H1 (cell line): ENCODE measurements around the gene TCEA3. TPM values are rescaled to one million over a fixed set of nuclear protein-coding genes. Genes with fewer than 3 reads are reported as not detected.

Source experiments
- CTCF ChIA-PET: fragments of 300-600 bp; sonication (Branson Sonifier 250); formaldehyde crosslinking; loops from one replicate; lab custom pipeline; 2021; ENCODE audit not compliant: partially characterized antibody; lab: Charles Lee
- POLR2A ChIA-PET: fragments of 300-600 bp; sonication (Branson Sonifier 250); formaldehyde crosslinking; loops from one replicate; lab custom pipeline; 2021; ENCODE audit warnings: inconsistent platforms; ENCODE audit not compliant: partially characterized antibody; lab: Charles Lee
- DNase-seq, 2 experiments: peaks; one replicate each; pipeline versions ENCODE4 v3.0.0 to v3.0.0-alpha.2; 2010 to 2022; ENCODE audit warnings: low spot score in 2 of 2, low read depth in 1 of 2, mixed read lengths in 1 of 2
- FAIRE-seq: peaks from 2 replicates; lab custom pipeline; 2011; peaks lifted over from hg19 to GRCh38; lab: Jason Lieb, UNC
- H2AFZ ChIP-seq: 2 replicates; pipeline ENCODE4 v1.8.1; 2012; ENCODE audit warnings: low read length, inconsistent platforms
- H2AK5ac ChIP-seq: 2 replicates; pipeline ENCODE4 v1.6.1; 2013; ENCODE audit warnings: low read depth, low read length
- H2BK120ac ChIP-seq: replicated peaks from 2 replicates; pipeline ENCODE3; 2013; ENCODE audit warnings: low read depth, low read length, inconsistent platforms
- H2BK12ac ChIP-seq: 2 replicates; pipeline ENCODE4 v1.6.1; 2013; ENCODE audit warnings: low read depth, low read length
- H2BK15ac ChIP-seq: 2 replicates; pipeline ENCODE4 v1.6.1; 2013; ENCODE audit warnings: low read length
- H2BK20ac ChIP-seq: 2 replicates; pipeline ENCODE4 v1.6.1; 2013; ENCODE audit warnings: low read length
- H2BK5ac ChIP-seq: 2 replicates; pipeline ENCODE4 v1.6.1; 2013; ENCODE audit warnings: low read depth, low read length
- H3K14ac ChIP-seq: 2 replicates; pipeline ENCODE4 v1.6.1; 2013; ENCODE audit warnings: inconsistent platforms; ENCODE audit not compliant: insufficient read length
- H3K18ac ChIP-seq: 2 replicates; pipeline ENCODE4 v1.6.1; 2013; ENCODE audit warnings: low read length; ENCODE audit errors: extremely low read depth
- H3K23ac ChIP-seq: 2 replicates; pipeline ENCODE4 v1.6.1; 2013; ENCODE audit warnings: inconsistent platforms; ENCODE audit not compliant: insufficient read length
- H3K23me2 ChIP-seq: 2 replicates; pipeline ENCODE4 v1.6.1; 2013; ENCODE audit warnings: low read depth, low read length
- H3K27ac ChIP-seq: 2 replicates; pipeline ENCODE4 v1.6.1; 2011; ENCODE audit warnings: low read depth, low read length, inconsistent platforms
- H3K27me3 ChIP-seq, 4 experiments: replicated peaks in 1 of 4; 1 replicate in 1 of 4; 2 replicates in 3 of 4; pipeline versions ENCODE4 v1.6.1 to v1.8.1; 2011 to 2013; ENCODE audit warnings: low read length in 3 of 4, mild to moderate bottlenecking in 3 of 4, inconsistent platforms in 2 of 4, mixed read lengths in 2 of 4, moderate library complexity in 1 of 4; ENCODE audit not compliant: control insufficient read depth in 3 of 4, insufficient read depth in 3 of 4; ENCODE audit errors: extremely low read depth in 1 of 4
- H3K36me3 ChIP-seq, 4 experiments: 2 replicates each; pipeline versions ENCODE4 v1.6.1 to v1.8.1; 2011 to 2013; ENCODE audit warnings: mild to moderate bottlenecking in 4 of 4, low read length in 3 of 4, moderate library complexity in 2 of 4, control low read depth in 1 of 4, inconsistent platforms in 1 of 4; ENCODE audit not compliant: insufficient read depth in 4 of 4, control insufficient read depth in 2 of 4
- H3K4ac ChIP-seq: replicated peaks from 2 replicates; pipeline ENCODE3; 2013; ENCODE audit warnings: low read length, low read depth, mixed read lengths, inconsistent platforms; ENCODE audit not compliant: insufficient read length
- H3K4me1 ChIP-seq, 4 experiments: replicated peaks in 1 of 4; 1 replicate in 1 of 4; 2 replicates in 3 of 4; pipeline versions ENCODE4 v1.6.1 to v1.8.1; 2011 to 2013; ENCODE audit warnings: low read length in 3 of 4, inconsistent platforms in 2 of 4, mixed read lengths in 1 of 4; ENCODE audit not compliant: insufficient read depth in 4 of 4, control insufficient read depth in 3 of 4
- H3K4me2 ChIP-seq, 2 experiments: 2 replicates each; pipeline versions ENCODE4 v1.6.1 to v1.8.1; 2011 to 2013; ENCODE audit warnings: low read depth in 2 of 2, low read length in 2 of 2, control low read depth in 1 of 2, inconsistent platforms in 1 of 2, mild to moderate bottlenecking in 1 of 2; ENCODE audit not compliant: insufficient read depth in 1 of 2
- H3K4me3 ChIP-seq, 4 experiments: fragments of 200-600, 300-600 bp in 1 of 4; sonication (generic), shearing (Covaris generic), sonication (Bioruptor Twin) in 1 of 4; 2 replicates each; pipeline versions ENCODE4 v1.5.1 to v1.8.1; 2011 to 2016; ENCODE audit warnings: low read length in 4 of 4, low read depth in 3 of 4, control low read depth in 2 of 4, inconsistent platforms in 2 of 4, mild to moderate bottlenecking in 2 of 4, mixed read lengths in 1 of 4, moderate library complexity in 1 of 4; ENCODE audit not compliant: insufficient read depth in 2 of 4; ENCODE audit errors: extremely low read depth in 1 of 4
- H3K56ac ChIP-seq: replicated peaks from 2 replicates; pipeline ENCODE3; 2013; ENCODE audit warnings: low read depth, mild to moderate bottlenecking, mixed read lengths, low read length, inconsistent platforms; ENCODE audit not compliant: insufficient read length
- H3K79me1 ChIP-seq: 2 replicates; pipeline ENCODE4 v1.6.1; 2013; ENCODE audit warnings: low read depth, low read length, control low read depth
- H3K79me2 ChIP-seq, 2 experiments: 2 replicates each; pipeline versions ENCODE4 v1.6.1 to v1.8.1; 2012 to 2013; ENCODE audit warnings: low read length in 2 of 2, mild to moderate bottlenecking in 2 of 2, inconsistent platforms in 1 of 2; ENCODE audit not compliant: insufficient read depth in 2 of 2, control insufficient read depth in 1 of 2
- H3K9ac ChIP-seq, 4 experiments: replicated peaks in 1 of 4; 1 replicate in 1 of 4; 2 replicates in 3 of 4; pipeline versions ENCODE4 v1.6.1 to v1.8.1; 2011 to 2013; ENCODE audit warnings: low read depth in 3 of 4, low read length in 3 of 4, control low read depth in 2 of 4, mild to moderate bottlenecking in 2 of 4, moderate library complexity in 2 of 4, inconsistent platforms in 1 of 4; ENCODE audit errors: extremely low read depth in 1 of 4
- H3K9me3 ChIP-seq, 2 experiments: 2 replicates each; pipeline versions ENCODE4 v1.6.1 to v1.8.1; 2012 to 2013; ENCODE audit warnings: mild to moderate bottlenecking in 2 of 2, moderate library complexity in 2 of 2, control low read depth in 1 of 2, inconsistent platforms in 1 of 2, low read depth in 1 of 2, low read length in 1 of 2, mixed read lengths in 1 of 2; ENCODE audit not compliant: insufficient read depth in 2 of 2
- H4K20me1 ChIP-seq, 2 experiments: replicated peaks in 1 of 2; 2 replicates each; pipeline versions ENCODE3 to v1.8.1; 2011 to 2013; ENCODE audit warnings: inconsistent platforms in 2 of 2, low read length in 2 of 2, mild to moderate bottlenecking in 1 of 2; ENCODE audit not compliant: insufficient read depth in 2 of 2, control insufficient read depth in 1 of 2
- H4K5ac ChIP-seq: 2 replicates; pipeline ENCODE4 v1.6.1; 2013; ENCODE audit warnings: low read length, low read depth, mixed read lengths, inconsistent platforms; ENCODE audit not compliant: insufficient read length
- H4K8ac ChIP-seq: 2 replicates; pipeline ENCODE4 v1.8.0; 2013; ENCODE audit warnings: mild to moderate bottlenecking, moderate library complexity, low read length, inconsistent platforms; ENCODE audit not compliant: insufficient read depth; ENCODE audit errors: extremely low read depth
- H4K91ac ChIP-seq: replicated peaks from 2 replicates; pipeline ENCODE3; 2013; ENCODE audit warnings: low read length, mixed read lengths, inconsistent platforms; ENCODE audit not compliant: insufficient read length
- ASH2L ChIP-seq: fragments of 200-600, 300-600 bp; sonication (generic); IDR thresholded peaks from one replicate; pipeline ENCODE4 v1.7.1; 2017; ENCODE audit warnings: low read length
- CHD2 ChIP-seq: IDR thresholded peaks from 2 replicates; pipeline ENCODE4 v1.6.1; 2012; ENCODE audit warnings: low read length, improper control_type of control experiment
- GABPA ChIP-seq: IDR thresholded peaks from 2 replicates; pipeline ENCODE4 v1.6.1; 2011; ENCODE audit warnings: mild to moderate bottlenecking, low read length, moderate library complexity, borderline replicate concordance; ENCODE audit not compliant: insufficient read depth
- GTF2F1 ChIP-seq: IDR thresholded peaks from 2 replicates; pipeline ENCODE4 v1.6.1; 2012; ENCODE audit warnings: low read depth, low read length, improper control_type of control experiment, borderline replicate concordance
- KDM1A ChIP-seq: fragments of 200-600, 300-600 bp; sonication (generic); IDR thresholded peaks from 2 replicates; pipeline ENCODE4 v1.7.1; 2016; ENCODE audit warnings: mild to moderate bottlenecking, low read length, borderline replicate concordance
- PHF8 ChIP-seq: fragments of 200-600 bp; sonication (generic); conservative IDR thresholded peaks from 2 replicates; pipeline ENCODE4 v1.7.1; 2012; ENCODE audit warnings: low read depth, mild to moderate bottlenecking, inconsistent platforms, low read length, moderate library complexity
- WGBS, 2 experiments: shearing (Covaris generic) in 1 of 2; methylation state at CpG; one replicate each; pipeline versions ENCODE4 v1.1.6 to v1.1.7; 2013 to 2015; ENCODE audit warnings: low lambda C conversion rate in 2 of 2, mixed read lengths in 2 of 2, inconsistent platforms in 1 of 2, low coverage in 1 of 2, missing lambda C conversion rate in 1 of 2; ENCODE audit not compliant: insufficient replicate concordance in 2 of 2, insufficient coverage in 1 of 2, insufficient read length in 1 of 2; ENCODE audit errors: extremely low coverage in 1 of 2, missing lambda C conversion rate in 1 of 2; 5-methylcytosine and 5-hydroxymethylcytosine counted together
- polyA plus RNA-seq, 7 experiments: library from polyadenylated mRNA; depleted of rRNA in 3 of 7; stranded (reverse) in 5 of 7; unstranded in 2 of 7; fragments of >200 nt in 5 of 7; fragments of 200-250 nt in 2 of 7; gene quantifications; 1 replicate in 5 of 7; 2 replicates in 1 of 7; 4 replicates in 1 of 7; pipeline versions ENCODE4 v1.2.1 to v1.2.3, GENCODE V29; 2011 to 2013; ENCODE audit warnings: missing spikeins in 2 of 7, mixed read lengths in 2 of 7
- total RNA-seq: library from RNA; stranded (reverse); fragmentation: NEBNext Ultra II Directional; extraction: Animal tissue kit (Norgen Biotek cat#: 25700); gene quantifications from 2 replicates; pipeline ENCODE4 v1.2.1, GENCODE V29; 2021
- TF ChIP-seq, protein P1 (sequence below), 3 experiments: IDR thresholded peaks; 1 replicate in 2 of 3; 2 replicates in 1 of 3; pipeline versions ENCODE4 v1.5.1 to v1.6.1; 2011; ENCODE audit warnings: low read length in 3 of 3, mild to moderate bottlenecking in 3 of 3, inconsistent platforms in 2 of 3, low read depth in 1 of 3, moderate library complexity in 1 of 3; ENCODE audit not compliant: insufficient read depth in 1 of 3; ENCODE audit errors: control extremely low read depth in 1 of 3
- TF ChIP-seq, protein P2 (sequence below): IDR thresholded peaks from 2 replicates; pipeline ENCODE4 v1.6.1; 2011; ENCODE audit warnings: low read length, improper control_type of control experiment

TCEA3 gene
- total and polyA plus RNA-seq, 2 of the 8 experiments (the other 6 are each of a cell fraction or from before 2014, with no cell fraction given): 0.08 TPM; not detected in 1

DNA sequence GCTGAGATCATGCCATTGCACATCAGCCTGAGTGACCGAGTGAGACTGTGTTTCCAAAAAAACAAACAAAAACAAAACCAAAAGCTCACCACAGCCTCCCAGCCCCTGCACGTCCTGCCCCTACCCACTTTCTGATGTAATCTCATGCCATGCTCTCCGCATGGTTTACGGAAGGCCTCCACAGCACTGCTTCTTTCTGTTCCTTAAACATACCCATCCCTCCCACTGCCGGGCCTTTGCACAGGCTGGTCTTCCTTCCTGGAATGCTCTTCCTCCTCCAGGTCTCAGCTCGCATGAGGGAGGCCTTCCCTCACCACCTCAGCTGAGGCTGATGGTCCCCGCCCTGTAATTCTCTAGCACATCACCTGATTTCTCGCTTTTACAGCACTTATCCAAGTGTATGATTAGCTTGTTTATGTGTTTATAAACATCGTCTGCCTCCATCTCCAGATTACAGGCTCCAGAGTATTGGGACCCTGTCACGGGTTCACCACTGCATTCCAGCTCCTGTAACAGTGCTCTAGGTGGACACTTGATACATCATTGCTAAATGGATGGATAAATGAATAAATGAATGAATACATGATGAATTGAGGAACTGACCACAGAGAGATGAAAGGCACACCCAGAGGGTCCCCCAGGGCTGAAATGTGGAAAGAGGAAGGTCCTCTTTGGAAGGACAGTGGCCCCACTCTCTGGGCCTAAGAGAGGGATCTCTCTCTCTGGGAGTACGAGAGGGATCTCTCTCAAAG lies 22.1 kb downstream of the TCEA3 start:
- no peak overlapping the region for H3K14ac ChIP-seq
- H3K9me3 ChIP-seq: no peaks in the 10 kb centered on the region
- H3K23ac ChIP-seq: no peak overlapping the region
- ChIA-PET CTCF (interaction anchor here (0.7 to 3.7 kb wide), 11 partner anchors 8 to 123 kb away, joined by 3 to 44 read pairs (median 11); partner anchors contain the start of genes TCEA3 and ZNF436), POLR2A (interaction anchor here (1.2 to 1.7 kb wide), 2 partner anchors 12 to 58 kb away, joined by 3 to 4 read pairs; partner anchors contain the start of gene HNRNPR)
- H4K20me1 ChIP-seq: peaks cover 0 to 3% of the 10 kb centered on the region in 2 experiments
- no peak overlapping the region for H2AK5ac ChIP-seq
- no peak overlapping the region for H3K9ac ChIP-seq
- no peak overlapping the region for H3K4ac ChIP-seq
- DNase-seq: no peak
- H3K27me3 ChIP-seq: peaks cover 26 to 97% (median 60%) of the 10 kb centered on the region in 4 experiments
- H3K4me3 ChIP-seq: no peak overlapping the region
- H3K4me1 ChIP-seq: peaks cover 0 to 4% (median 2%) of the 10 kb centered on the region in 4 experiments; a peak in 2 of 7 replicates
- no peak overlapping the region for H3K27ac ChIP-seq
- H3K56ac ChIP-seq: no peak overlapping the region
- H2BK5ac ChIP-seq: no peak overlapping the region
- H3K79me1 ChIP-seq: no peaks in the 10 kb centered on the region
- no peaks in the 10 kb centered on the region for H3K23me2 ChIP-seq
- no peak overlapping the region for H3K4me2 ChIP-seq
- H4K91ac ChIP-seq: no peak overlapping the region
- H3K18ac ChIP-seq: no peak overlapping the region
- H3K79me2 ChIP-seq: no peaks in the 10 kb centered on the region
- H2AFZ ChIP-seq: no peak overlapping the region
- no peak overlapping the region for H2BK12ac ChIP-seq
- no peak overlapping the region for H2BK120ac ChIP-seq
- H4K5ac ChIP-seq: no peak overlapping the region
- no peak overlapping the region for H4K8ac ChIP-seq
- no peak for FAIRE-seq
- 84% methylated on average over 11 of the region's 11 CpGs; no CpG with 5 or more reads in 1 of the 2 experiments for WGBS, 2 experiments
- no peaks in the 10 kb centered on the region for H3K36me3 ChIP-seq
- H2BK15ac ChIP-seq: no peak overlapping the region
- H2BK20ac ChIP-seq: no peak overlapping the region
- TF ChIP-seq, protein P1, sequence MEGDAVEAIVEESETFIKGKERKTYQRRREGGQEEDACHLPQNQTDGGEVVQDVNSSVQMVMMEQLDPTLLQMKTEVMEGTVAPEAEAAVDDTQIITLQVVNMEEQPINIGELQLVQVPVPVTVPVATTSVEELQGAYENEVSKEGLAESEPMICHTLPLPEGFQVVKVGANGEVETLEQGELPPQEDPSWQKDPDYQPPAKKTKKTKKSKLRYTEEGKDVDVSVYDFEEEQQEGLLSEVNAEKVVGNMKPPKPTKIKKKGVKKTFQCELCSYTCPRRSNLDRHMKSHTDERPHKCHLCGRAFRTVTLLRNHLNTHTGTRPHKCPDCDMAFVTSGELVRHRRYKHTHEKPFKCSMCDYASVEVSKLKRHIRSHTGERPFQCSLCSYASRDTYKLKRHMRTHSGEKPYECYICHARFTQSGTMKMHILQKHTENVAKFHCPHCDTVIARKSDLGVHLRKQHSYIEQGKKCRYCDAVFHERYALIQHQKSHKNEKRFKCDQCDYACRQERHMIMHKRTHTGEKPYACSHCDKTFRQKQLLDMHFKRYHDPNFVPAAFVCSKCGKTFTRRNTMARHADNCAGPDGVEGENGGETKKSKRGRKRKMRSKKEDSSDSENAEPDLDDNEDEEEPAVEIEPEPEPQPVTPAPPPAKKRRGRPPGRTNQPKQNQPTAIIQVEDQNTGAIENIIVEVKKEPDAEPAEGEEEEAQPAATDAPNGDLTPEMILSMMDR (IDR thresholded peaks at IDR 0.05; ENCODE audit: control extremely low read depth in 1 of 3, insufficient read depth in 1 of 3, low read depth in 1 of 3, low read length in 3 of 3): no peak
- no peak for TF ChIP-seq GABPA
- no peak for TF ChIP-seq KDM1A
- TF ChIP-seq CHD2: no peak
- no peak for TF ChIP-seq PHF8
- TF ChIP-seq ASH2L: no peak
- TF ChIP-seq, protein P2, sequence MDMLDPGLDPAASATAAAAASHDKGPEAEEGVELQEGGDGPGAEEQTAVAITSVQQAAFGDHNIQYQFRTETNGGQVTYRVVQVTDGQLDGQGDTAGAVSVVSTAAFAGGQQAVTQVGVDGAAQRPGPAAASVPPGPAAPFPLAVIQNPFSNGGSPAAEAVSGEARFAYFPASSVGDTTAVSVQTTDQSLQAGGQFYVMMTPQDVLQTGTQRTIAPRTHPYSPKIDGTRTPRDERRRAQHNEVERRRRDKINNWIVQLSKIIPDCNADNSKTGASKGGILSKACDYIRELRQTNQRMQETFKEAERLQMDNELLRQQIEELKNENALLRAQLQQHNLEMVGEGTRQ: no peak
- no peak for TF ChIP-seq GTF2F1
